Hypothalamus (tissue), 51 donors: ENCODE results near the gene UBE3C.
A peak's percentile ranks its signal among the peaks of the same experiment; 100 is the strongest.

ENCODE experiments used
- DNase-seq, 51 donors: peaks; one replicate each; lab custom pipeline; 2025; lab: John Stamatoyannopoulos, UW

Gene UBE3C

DNA sequence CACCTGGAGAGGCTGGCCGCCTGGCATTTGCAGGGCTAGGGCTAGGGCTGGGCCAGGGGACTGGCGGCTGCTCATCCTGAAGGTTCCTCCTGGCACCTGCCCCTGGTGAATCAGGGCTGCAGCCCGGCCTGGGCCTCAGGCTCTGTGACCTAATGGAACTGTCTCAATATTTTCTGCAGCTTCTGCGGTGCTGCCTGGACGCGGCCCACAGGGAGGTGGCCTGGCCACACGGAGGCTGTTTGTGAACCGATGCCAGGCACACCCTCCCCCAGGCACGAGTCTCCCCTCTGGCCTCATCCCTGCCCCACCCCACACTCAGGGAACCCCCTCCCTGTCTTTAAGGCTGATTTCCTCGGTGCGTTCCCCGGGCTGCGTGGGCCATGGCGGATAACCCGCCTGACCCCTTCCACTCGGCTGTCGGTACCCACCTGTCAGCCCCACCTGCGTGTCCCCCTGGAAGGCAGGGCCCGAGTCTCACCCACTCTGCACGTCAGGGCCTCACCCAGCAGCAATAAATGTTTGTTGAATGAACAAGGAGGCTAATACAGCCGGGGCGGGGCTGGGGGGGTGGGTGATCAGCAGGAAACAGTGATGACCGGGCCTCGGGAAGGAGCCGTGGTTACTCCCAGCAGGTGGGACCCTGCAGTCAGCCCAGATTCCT is 143.5 kb downstream of the UBE3C start:
- no peak for DNase-seq

DNA sequence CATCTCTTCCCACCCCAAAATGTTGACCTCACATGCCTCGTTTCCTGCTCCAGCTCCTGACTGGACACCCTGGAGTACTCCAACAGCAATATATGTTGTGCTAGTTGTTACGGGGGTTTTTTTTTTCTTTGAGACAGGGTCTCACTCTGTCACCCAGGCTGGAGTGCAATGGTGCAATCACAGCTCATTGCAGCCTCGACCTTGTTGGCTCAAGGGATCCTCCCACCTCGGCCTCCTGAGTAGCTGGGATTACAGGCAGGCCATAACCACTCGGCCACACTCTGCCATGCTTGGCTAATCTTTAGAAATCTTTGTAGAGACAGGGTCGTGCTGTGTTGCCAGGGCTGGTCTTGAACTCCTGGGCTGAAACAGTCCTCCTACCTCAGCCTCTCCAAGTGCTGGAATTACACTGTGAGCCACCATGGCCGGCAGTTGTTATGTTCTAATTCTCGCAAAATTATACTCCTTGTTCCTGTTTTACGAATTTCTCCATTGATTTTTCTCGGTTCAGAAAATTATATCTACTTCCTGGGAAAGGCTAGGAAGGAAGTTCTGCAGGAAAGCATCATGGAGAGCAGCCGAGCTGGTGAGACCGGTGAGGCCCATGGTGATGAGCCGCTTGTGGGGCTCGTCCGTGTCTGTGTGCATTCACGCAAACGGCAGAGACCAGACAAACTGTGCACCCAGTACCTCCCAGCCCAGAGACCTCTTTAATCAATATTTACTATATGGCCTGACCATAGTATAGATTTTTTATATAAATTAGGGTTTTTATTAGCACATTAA is 145.7 kb downstream of the UBE3C start:
- DNase-seq: no peak

DNA sequence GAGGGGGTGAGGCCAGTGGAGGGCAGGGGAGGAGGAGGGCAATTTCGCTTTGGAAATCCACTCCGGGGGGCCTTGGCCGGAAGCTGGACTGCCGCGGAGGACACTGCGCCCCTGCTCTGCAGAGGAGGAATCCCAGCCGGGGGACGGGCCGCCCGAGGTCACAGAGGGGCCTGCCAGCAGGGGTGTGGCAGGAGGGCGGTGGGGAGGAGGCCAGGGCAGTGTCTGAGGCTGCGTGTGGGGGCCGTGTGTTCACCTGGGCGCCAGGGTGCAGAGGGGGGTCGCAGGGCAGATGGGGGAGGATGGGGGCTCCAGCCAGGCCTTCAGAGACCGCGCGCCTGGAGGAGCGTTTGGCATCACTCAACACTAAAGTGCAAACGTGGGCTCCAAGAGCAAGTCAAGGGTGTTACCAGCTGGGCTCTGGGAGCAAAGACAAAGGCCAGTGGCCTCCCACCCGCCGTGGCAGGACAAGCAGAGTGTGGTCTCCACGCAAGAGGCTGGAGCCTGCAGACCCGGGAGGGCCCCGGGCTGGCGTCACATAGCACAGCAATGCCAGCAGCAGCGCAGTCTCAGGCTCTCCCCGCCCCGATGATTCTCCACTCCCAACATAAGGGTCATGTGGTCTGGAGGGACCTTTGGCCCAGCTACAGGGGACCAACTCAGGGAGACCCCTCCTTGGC is 152.8 kb downstream of the UBE3C start:
- DNase-seq: no peak

DNA sequence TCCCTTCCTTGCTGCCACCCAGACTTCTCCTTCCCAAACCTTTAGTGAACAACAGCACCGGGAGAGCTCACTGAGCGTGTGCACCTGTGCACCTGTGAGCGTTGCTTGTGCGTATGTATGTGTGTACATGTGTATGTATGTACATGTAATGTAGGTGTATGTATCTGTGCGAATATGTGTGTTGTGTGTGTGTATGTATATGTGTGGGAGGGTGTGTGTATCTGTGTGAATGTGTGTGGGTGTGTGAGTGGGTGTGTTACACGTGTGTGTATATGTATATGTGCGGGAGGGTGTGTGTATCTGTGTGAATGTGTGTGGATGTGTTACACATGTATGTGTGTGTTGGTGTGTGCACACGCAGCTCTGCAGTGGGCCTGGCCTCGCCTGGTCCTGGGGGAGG is 153.5 kb downstream of the UBE3C start:
- no peak for DNase-seq

DNA sequence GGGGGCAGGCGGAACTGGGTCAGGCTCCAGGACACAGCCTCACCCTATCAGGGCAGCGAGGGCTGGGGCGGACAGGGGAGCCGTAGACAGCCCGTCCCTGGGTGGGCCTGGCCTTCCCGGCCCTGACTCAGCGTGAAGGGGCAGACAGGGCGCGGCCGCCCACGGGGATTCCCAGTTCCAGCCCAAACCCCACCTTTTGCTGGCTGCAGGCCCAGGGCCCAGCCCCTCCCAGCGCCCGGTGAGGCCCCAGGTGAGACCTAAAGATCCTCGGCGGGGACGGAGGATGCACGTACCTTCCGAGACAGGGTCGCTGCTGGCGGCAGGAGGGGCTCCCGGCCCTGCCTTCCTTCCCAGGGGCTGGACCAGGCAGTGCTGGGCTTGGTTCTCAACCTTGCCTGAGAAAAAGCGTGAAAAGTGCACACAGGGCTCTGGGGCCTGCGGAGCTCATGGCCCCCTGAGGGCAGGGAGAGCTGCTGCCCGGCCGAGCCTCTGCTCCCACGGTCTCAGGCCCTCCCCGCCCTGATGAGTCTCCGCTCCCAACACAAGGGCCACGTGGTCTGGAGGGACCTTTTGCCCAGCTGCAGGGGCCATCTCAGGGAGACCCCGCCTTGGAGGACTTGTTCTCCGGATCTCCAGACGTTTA is 154.2 kb downstream of the UBE3C start:
- no peak for DNase-seq

DNA sequence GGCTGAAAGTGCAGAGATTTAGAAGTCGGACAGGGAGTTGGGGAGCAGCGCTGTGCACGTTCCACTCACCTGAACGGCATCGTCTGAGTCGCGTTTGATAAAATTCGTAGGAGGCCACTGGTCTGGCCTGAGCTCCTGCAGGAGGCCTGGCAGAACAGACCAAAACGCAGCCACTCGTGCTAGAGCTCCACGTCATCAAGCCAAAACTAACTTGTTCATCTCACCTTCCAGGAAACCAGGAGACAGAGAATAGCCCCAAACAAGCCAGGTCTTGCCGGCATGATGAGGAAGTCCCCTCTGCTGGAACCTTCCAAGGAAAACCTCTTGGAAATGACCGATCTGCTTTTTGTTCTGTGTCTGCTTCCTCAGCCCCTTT is 154.7 kb downstream of the UBE3C start:
- DNase-seq: no peak

DNA sequence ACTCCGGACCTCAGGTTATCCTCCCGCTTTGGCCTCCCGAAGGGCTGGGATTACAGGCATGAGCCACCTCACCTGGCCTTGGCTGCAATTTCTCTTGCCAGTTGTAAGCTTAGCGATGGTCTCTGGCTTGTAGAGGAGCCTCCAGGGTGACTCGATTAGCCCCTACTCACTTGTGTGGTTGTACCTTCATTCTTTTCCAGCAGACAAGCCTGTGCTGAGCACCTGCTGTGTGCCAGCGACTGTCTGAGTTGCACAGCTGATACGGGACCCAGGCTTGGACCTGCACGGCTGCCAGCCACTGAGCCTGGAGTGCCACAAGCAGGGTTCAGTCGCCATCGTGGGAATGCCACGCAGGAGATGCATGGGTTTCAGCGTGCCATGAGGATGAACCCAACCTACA is 156.0 kb downstream of the UBE3C start:
- DNase-seq: no peak

DNA sequence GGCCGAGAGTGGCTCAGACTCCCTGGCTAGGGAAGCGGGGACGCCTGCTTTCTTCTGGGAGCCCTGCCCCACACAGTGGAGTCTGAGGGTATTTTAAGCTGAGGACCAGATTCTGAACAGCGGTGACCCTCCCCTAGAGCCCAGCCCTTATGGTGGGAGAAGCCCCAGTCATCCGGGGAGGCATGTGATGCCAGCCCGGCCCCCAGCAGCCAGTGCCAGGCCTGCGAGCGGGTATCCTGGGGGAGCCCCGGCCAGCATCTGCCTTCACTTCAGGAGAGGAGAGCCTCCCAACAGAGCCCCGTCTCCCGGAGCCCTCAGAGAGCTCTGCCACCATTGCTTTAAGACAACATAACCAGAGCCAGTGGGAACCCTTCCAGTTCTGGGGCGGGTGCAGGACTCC is 156.6 kb downstream of the UBE3C start:
- no peak for DNase-seq

DNA sequence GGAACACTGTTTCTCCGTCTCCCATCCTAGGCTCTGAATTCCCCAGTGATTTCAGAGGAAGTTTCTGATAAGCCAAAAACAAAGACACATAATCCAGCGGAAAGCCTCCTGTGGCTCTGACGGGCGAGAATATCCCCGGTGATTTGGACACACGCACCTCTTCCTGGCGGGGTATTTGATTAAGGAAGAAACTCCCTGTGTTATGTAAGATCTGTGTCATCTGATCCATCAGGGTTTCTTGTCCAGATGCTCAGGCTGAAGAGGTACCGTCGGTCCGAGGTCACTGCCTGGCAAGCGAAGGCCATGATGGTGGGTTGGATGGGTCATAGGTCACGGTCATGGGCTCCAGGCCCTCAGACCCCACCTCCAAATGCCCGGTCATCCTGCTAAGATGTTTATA is 158.5 kb downstream of the UBE3C start:
- DNase-seq: no peak

DNA sequence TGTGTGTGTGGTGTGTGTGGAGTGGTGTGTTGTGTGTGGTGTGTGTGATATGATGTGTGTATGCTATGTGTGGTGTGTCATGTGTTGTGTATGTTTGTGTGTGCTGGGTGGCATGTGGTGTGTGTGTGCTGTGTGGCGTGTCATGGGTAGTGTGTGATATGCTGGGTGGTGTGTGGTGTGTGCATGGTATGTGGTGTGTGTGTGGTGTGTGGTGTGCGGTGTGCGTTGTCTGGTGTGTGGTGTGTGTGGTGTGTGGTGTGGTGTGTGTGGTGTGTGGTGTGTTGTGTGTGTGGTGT is 160.5 kb downstream of the UBE3C start:
- no peak for DNase-seq

DNA sequence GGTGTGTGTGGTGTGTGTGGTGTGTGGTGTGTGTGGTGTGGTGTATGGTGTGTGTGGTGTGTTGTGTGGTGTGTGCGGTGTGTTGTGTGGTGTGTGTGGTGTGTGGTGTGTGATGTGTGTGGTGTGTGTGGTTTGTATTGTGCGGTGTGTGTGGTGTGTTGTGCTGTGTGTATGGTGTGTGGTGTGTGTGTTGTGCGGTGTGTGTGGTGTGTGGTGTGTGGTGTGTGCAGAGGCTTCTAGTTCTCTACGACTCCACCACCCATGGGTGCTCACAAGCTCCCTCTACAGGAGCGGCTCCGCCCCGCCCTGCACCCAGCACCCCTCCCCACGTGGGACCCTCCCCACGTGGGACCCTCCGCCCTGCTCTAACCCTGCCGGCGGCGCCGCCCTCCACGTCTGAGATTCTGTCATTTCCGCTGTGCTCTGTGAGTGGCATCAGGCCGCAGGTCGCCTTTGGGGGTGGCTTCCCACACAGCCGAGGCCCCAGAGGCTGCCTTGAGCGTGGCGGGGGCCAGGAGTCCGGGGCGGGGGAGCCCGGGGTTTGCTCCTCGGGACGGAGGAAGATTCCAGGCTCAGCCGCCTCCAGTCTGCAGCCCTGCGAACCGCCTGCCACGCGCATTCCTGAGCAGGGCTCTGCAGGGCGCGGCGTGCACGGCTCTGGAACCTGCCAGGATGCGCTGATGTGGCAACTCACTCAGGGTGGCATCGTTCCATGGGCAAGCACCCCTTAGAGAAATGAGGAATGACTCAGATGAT is 161.1 kb downstream of the UBE3C start:
- DNase-seq: no peak

DNA sequence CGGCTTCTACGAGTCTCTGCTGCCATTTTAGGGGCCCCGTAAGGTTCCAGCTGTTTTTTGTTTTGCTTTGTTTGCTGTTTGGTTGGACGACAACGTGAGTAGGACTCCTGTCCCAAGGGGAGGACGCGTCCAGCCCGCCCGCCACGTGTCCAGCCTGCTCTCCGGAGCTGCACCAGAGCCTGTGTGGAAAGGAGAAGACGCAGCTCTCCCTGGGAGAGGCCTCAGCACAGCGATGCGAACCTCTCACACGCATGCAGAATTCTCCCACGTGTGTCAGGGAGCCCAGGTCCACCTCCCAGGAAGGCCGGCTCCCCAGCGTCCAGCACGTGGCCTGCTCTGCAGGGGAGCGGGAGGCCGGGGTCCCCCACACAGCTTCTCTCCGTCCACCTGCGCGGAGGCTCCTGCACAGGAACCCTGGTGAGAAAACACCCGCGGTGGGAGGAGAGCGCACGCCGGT is 161.7 kb downstream of the UBE3C start:
- no peak for DNase-seq

DNA sequence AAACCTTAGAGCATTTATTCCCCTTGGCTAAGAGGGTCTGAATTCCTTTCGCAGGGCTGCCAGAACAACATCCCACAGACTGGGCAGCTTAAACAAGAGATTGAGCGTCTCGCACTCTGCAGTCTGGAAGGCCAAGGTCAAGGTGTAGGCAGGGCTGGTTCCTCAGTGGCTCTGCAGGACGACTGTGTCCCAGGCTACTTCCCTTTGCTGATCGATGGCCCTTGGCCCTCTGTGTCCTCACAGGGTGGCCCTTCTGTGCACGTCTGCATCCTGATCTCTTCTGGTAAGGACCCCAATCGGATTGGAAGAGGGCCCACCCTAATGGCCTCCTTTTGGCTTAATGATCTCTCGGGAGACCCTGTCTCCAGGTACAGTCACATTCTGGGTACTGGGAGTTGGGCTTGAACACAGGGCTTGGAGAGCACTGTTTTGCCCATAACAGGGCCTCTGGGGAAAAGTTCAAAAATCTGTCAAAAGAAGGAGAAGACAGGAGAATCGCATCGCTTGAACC is 162.9 kb downstream of the UBE3C start:
- DNase-seq: no peak

DNA sequence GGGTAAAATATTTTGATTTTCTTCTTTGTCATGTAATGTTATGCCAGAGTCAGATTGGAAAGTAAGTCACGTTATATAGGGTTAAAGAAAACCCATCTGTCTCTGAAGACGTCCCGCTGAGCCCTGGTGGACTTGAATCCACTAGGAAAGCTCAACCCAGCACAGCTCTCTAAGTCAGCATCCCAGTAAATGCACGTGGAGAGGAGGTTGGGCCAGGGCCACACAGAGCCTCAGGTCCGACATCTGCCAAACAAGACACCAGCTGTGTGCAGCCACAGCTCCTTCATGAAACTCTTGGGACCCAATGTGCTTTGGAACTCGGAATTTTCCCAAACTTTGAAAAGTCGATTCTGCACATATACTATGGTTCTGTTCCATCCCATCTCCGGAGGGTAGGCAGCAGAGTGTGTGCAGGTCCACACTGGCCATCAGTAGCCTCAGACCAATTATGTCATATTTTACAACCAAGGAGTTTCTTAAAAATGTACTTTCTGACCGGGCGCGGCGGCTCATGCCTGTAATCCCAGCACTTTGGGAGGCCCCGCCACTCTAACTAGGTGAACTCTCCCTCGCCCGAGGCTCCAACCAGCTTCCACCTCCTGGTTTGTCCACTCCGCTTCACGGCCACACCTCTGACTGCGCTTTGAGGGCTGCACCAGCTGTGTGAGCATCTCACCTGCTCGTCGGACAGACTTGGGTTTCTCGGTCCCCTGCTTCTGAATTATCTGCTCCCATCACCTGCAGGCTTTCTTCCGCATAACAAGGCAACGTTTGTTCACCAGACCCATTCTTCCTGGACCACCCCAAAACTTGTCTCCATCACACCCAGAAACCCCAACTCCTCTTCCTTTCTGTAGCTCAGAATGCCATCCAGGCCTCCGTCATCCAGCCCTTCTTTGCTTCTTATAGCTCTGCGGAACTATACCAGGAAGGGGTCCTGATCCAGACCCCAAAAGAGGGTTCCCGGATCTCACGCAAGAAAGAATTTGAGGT is 168.4 kb downstream of the UBE3C start:
- DNase-seq: no peak

DNA sequence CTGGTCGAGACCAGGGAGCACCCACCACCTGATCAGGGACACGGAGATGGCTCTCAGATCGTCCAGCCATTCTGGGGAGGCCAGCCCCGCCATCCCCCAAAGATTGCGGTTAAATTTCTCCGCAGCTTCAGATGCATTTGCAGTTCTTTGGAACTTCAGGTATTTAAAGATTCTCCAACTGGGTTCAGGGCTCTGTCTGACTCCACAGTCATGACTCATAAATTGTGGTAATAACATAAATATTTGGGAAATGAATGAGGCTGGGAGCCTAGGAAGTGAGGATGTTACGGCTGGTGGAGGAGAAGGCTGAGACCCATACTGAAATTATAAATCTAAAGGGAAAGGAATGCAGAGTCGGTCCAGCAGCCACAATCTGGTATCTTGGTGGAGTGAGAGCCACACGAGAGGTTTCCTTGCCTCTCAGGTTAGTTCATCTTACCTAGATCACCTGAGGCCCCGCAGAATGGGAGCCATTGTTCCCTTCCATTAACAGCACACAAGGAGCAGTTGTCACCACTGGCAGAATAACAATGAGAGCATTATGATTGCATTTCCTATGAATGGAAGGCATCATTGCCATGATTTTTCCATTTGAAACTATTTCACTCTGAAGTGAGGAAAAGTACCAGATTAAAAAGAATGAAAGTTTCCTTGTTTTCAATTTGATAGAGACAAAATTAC is 171.4 kb downstream of the UBE3C start:
- DNase-seq: peak in 14 of 51 donors; percentile 8 to 48 (median 31)

DNA sequence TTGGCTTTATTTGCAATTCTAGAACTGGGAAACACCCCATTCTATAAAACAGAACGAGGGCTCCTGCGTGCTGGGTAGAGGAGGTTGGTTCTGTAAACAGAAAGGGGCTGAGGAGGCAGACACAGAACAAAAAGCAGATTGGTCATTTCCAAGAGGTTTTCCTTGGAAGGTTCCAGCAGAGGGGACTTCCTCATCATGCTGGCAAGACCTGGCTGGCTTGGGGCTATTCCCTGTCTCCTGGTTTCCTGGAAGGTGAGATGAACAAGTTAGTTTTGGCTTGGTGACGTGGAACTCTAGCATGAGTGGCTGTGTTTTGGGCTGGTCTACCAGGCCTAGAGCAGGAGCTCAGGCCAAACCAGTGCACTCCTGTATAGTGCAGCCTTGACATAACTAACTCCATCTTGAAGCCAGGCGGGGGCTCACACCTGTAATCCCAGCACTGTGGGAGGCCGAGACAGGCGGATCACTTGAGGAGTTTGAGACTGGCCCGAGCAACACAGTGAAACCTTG is 172.0 kb downstream of the UBE3C start:
- peak in 1 of 51 donors; percentile 6 for DNase-seq

DNA sequence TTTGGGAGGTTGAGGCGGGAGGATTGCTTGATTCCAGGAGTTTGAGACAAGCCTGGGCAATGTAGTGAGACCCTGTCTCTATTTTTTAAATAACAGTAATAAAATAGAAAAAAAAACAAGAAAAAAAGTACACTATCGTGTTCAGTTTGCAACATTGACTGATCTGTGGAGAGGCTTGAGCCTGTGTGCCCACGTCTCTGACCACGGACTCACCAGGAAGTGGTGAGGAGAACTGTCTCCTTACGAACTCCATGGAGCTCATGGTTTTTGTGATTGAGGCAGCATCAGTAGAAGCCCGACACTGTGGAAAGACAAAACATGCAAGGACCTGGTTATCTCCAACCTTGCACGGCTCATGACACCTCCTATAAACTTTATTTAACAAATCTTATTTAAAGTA is 174.2 kb downstream of the UBE3C start:
- no peak for DNase-seq

DNA sequence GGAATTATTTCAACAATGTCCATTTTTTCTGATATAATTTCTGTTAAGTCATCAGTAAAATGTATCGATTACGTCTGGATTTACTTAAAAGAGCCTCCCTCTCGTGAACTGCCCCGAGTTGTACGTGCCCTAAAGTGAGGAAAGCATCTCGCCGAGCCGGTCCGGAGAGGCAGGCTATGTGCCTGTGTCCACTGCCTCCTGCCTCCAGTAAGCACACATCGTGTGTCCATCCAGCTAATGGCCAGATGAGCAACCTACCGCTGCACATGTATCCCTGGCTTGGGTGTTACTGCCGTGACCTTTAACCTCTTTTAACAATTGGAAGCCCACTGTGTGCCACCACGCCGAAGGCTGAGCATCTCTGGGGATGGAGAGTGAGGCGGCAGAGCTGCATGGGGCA is 174.9 kb downstream of the UBE3C start:
- no peak for DNase-seq
